ENCODE results near the gene WDFY4. TPM values are rescaled to one million over a fixed set of nuclear protein-coding genes. Genes with fewer than 3 reads are reported as not detected.

WDFY4 gene
- total RNA-seq, 4 donors from 2014 or later: 0.61 to 3.8 (median 0.88) TPM

- Histone ChIP-seq H3K27ac (no peak overlapping the region), H3K9me3 (no peaks in the 10 kb centered on the region), H3K36me3 (no peaks in the 10 kb centered on the region), H3K27me3 (peaks cover 0 to 11% (median 0%) of the 10 kb centered on the region in 4 donors), H3K4me1 (no peaks in the 10 kb centered on the region), H3K4me3 (no peak overlapping the region)
- DNase-seq: no peak
- WGBS, 2 donors: 92% methylated on average over 2 of the region's 2 CpGs; no CpG with 5 or more reads in 1 of the 2 donors
- intact Hi-C loops (cut with DNase I): no loop called here
- no peak for TF ChIP-seq CTCF (IDR thresholded peaks at IDR 0.05)
Measured at GRCh38 chr10:48731654-48732053, 47.0 kb downstream of the WDFY4 start.

- Histone ChIP-seq H3K27ac (no peak overlapping the region), H3K4me3 (no peak overlapping the region), H3K4me1 (no peaks in the 10 kb centered on the region), H3K27me3 (peaks cover 0 to 11% (median 0%) of the 10 kb centered on the region in 4 donors), H3K36me3 (no peaks in the 10 kb centered on the region), H3K9me3 (no peaks in the 10 kb centered on the region)
- DNase-seq: no peak
- intact Hi-C loops (cut with DNase I): no loop called here
- TF ChIP-seq CTCF (IDR thresholded peaks at IDR 0.05) (no peak), POLR2A (IDR thresholded peaks at IDR 0.05) (no peak)
- WGBS, 2 donors: 67 to 75% methylated on average over 1 of the region's 1 CpG
Measured at GRCh38 chr10:48733329-48733728, 48.7 kb downstream of the WDFY4 start.

DNA sequence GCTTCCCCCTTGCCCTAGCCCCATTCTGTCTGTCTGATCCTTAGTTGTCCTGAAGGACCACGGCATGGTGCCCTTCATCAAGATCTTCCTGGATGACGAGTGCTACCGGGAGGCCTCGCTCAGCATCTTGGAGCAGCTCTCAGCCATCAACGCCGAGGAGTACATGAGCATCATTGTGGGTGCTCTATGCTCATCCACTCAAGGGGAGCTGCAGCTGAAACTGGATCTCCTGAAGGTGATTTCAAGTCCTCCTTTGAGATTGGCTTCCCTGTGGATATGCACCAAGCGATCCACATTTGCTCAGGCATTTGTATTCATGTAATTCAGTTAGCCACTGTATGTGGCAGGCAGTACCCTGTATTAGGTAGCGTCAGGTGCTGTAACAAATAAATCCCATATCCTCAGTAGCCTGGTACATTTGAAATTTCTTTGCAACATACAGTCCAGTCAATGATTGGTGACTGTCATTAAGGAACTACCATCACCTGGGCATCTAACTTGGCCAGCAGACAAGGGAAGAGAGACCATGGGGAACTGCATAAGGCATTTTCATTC, 51.2 kb downstream of the WDFY4 start:
- Histone ChIP-seq H3K4me1 (no peaks in the 10 kb centered on the region), H3K27me3 (peaks cover 0 to 4% (median 0%) of the 10 kb centered on the region in 4 donors), H3K27ac (no peak overlapping the region), H3K9me3 (no peaks in the 10 kb centered on the region), H3K36me3 (no peaks in the 10 kb centered on the region), H3K4me3 (no peak overlapping the region)
- intact Hi-C loops (cut with DNase I): no loop called here
- 84 to 96% methylated on average over 7 of the region's 8 CpGs for WGBS, 2 donors
- TF ChIP-seq CTCF (IDR thresholded peaks at IDR 0.05): no peak
- no peak for TF ChIP-seq POLR2A (IDR thresholded peaks at IDR 0.05)
- no peak for DNase-seq

GRCh38 chr10:48736596-48736995, 51.9 kb downstream of the WDFY4 start:
- Histone ChIP-seq H3K4me1 (no peaks in the 10 kb centered on the region), H3K36me3 (no peaks in the 10 kb centered on the region), H3K27ac (no peak overlapping the region), H3K9me3 (no peaks in the 10 kb centered on the region), H3K27me3 (peaks cover 0 to 4% (median 0%) of the 10 kb centered on the region in 4 donors), H3K4me3 (no peak overlapping the region)
- intact Hi-C loops (cut with DNase I): no loop called here
- no peak for TF ChIP-seq CTCF (IDR thresholded peaks at IDR 0.05)
- no peak for TF ChIP-seq POLR2A (IDR thresholded peaks at IDR 0.05)
- no peak for DNase-seq
- 56 to 57% methylated on average over 1 of the region's 1 CpG for WGBS, 2 donors

- Histone ChIP-seq H3K9me3 (no peaks in the 10 kb centered on the region), H3K4me1 (no peaks in the 10 kb centered on the region), H3K36me3 (no peaks in the 10 kb centered on the region), H3K27ac (no peak overlapping the region), H3K27me3 (peaks cover 0 to 4% (median 0%) of the 10 kb centered on the region in 4 donors), H3K4me3 (no peak overlapping the region)
- intact Hi-C loops (cut with DNase I): no loop called here
- no peak for DNase-seq
- WGBS, 2 donors: 61 to 66% methylated on average over 2 of the region's 2 CpGs
- no peak for TF ChIP-seq CTCF (IDR thresholded peaks at IDR 0.05)
Measured at GRCh38 chr10:48737886-48738285, 53.2 kb downstream of the WDFY4 start.
